GM18868 (cell line): ENCODE measurements around the gene SYT17.

Source experiments
- ATAC-seq: cut with Tn5 transposase; IDR thresholded peaks from one replicate; pipeline ENCODE4 v1.9.1; 2021; ENCODE audit warnings: mild to moderate bottlenecking, moderate library complexity; ENCODE audit not compliant: unreplicated experiment

Gene SYT17

GRCh38 chr16:19212059-19212458, 44.0 kb downstream of the SYT17 start:
- ATAC-seq, result no peak

- no peak for ATAC-seq
Observed at GRCh38 chr16:19213885-19214284, 45.8 kb downstream of the SYT17 start.

- ATAC-seq, result no peak
Observed at GRCh38 chr16:19215705-19216104, 47.7 kb downstream of the SYT17 start.

- no peak for ATAC-seq
Observed at GRCh38 chr16:19218581-19218980, 50.5 kb downstream of the SYT17 start.

- ATAC-seq, result no peak
Observed at GRCh38 chr16:19219836-19220235, 51.8 kb downstream of the SYT17 start.

- ATAC-seq, result no peak
Observed at GRCh38 chr16:19223235-19224170, 55.5 kb downstream of the SYT17 start.

- no peak for ATAC-seq
Observed at GRCh38 chr16:19225651-19226050, 57.6 kb downstream of the SYT17 start.

- no peak for ATAC-seq
Observed at GRCh38 chr16:19227643-19228042, 59.6 kb downstream of the SYT17 start.

- no peak for ATAC-seq
Observed at GRCh38 chr16:19228052-19228451, 60.0 kb downstream of the SYT17 start.

- no peak for ATAC-seq
Observed at GRCh38 chr16:19228575-19228974, 60.5 kb downstream of the SYT17 start.

GRCh38 chr16:19230575-19230974, 62.5 kb downstream of the SYT17 start:
- ATAC-seq, result no peak

GRCh38 chr16:19231881-19232280, 63.8 kb downstream of the SYT17 start:
- ATAC-seq, result no peak

- ATAC-seq, result no peak
Observed at GRCh38 chr16:19232988-19233387, 64.9 kb downstream of the SYT17 start.

- no peak for ATAC-seq
Observed at GRCh38 chr16:19235478-19235877, 67.4 kb downstream of the SYT17 start.

GRCh38 chr16:19235886-19236285, 67.8 kb downstream of the SYT17 start:
- ATAC-seq, result no peak

GRCh38 chr16:19236561-19237209, 68.6 kb downstream of the SYT17 start:
- no peak for ATAC-seq

- ATAC-seq, result no peak
Observed at GRCh38 chr16:19238406-19238805, 70.4 kb downstream of the SYT17 start.

GRCh38 chr16:19239511-19240155, 71.6 kb downstream of the SYT17 start:
- ATAC-seq, result no peak

GRCh38 chr16:19240494-19240893, 72.5 kb downstream of the SYT17 start:
- no peak for ATAC-seq

- no peak for ATAC-seq
Observed at GRCh38 chr16:19241512-19241911, 73.5 kb downstream of the SYT17 start.

GRCh38 chr16:19242186-19242585, 74.1 kb downstream of the SYT17 start:
- no peak for ATAC-seq
